Measurements from ENCODE around the gene BPHL.
"Not testable (repeated sequence)": the region's sequence is repeated elsewhere in the genome, so short reads cannot be mapped to it uniquely, and the experiment has no call there.

BPHL gene

GRCh38 chr6:3194535-3195419 is 76.3 kb downstream of the BPHL start:
- no peak overlapping the region for H3K27ac ChIP-seq
- TF ChIP-seq CTCF (conservative IDR thresholded peaks at IDR 0.05), result no peak

GRCh38 chr6:3195420-3195694 is 76.8 kb downstream of the BPHL start:
- no peak overlapping the region for H3K27ac ChIP-seq
- TF ChIP-seq CTCF (conservative IDR thresholded peaks at IDR 0.05), result no peak

DNA sequence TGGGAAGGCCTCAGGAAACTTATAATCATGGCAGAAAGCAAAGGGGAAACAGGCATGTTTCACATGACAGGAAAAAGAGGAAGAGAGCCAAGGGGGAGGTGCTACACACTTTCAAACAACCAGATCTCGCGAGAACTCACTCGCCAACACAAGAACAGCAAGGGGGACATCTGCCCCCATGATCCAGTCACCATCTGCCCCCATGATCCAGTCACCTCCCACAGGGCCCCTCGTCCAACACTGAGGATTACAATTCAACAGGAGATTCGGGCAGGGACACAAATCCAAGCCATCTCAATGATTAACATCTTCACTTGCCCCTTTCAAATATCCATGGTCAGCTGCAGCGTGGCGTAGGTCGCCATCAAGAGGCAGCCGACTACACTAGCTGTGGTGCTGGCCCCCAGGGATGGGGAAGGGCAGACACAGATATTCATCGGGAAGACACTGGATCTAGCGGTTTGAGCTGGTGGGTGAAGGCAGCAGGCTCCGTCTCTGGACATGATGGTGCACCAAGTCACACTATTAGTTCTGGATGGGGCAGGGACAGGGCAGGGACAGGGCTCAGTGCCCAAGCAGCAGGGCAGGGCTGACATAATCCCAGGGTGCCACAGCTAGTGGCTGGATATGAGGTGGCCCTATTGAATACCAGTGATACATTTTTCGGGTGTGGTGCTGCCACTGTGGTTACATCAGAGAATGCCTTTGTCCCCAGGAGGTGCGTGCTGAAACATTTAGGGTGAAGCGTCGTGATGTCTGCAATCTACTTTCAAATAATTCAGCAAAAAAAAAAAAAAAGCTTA is 77.4 kb downstream of the BPHL start:
- TF ChIP-seq CTCF (conservative IDR thresholded peaks at IDR 0.05), result no peak
- H3K27ac ChIP-seq, result no peak overlapping the region

DNA sequence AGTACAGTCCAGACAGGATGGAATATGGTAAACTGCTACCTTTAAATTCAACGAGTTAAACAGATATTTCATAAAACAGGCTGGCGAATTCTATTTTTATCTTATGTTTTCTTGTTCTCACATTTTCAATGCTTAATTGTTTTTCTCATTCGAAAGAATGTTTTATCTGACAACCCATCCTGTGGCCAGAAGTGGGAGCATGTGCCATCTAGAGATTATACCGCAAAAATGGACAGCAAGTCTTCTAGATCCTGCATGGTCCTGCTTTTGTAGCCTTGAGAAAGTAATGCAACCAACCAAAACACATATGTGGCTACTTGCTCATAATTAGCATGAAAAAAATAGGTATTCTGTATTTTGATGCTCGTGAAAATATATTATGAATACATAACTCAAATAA is 78.3 kb downstream of the BPHL start:
- TF ChIP-seq CTCF (conservative IDR thresholded peaks at IDR 0.05), result no peak

DNA sequence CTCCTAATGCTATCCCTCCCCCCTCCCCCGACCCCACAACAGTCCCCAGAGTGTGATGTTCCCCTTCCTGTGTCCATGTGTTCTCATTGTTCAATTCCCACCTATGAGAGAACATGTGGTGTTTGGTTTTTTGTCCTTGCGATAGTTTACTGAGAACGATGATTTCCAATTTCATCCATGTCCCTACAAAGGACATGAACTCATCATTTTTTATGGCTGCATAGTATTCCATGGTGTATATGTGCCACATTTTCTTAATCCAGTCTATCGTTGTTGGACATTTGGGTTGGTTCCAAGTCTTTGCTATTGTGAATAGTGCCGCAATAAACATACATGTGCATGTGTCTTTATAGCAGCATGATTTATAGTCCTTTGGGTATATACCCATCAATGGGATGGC is 79.2 kb downstream of the BPHL start:
- H3K27ac ChIP-seq, result not testable (repeated sequence)

More for the DNA sequence above, 78.3 kb downstream of the BPHL start:
- H3K27ac ChIP-seq, result no peak overlapping the region

DNA sequence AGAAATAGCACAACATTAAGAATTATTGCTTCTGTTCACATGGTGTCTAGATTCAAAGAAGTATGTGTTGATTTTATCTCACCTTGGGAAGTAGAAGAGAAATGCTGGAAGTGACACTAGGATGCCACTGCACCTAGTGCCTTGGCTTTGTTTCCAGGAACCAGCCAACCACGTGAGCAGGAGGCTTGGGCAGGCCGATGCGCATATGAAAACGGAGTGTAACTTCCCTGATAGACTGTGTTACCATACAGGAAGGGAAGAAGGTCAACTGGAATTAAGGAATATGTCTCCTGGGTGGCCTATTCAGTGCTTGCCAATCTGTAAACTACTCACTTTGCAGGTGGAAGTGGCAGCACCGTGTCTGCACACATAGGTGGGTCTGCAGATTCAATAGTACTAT is 80.9 kb downstream of the BPHL start:
- no peak for TF ChIP-seq CTCF (conservative IDR thresholded peaks at IDR 0.05)
- H3K27ac ChIP-seq, result no peak overlapping the region

GRCh38 chr6:3200682-3201081 is 82.2 kb downstream of the BPHL start:
- TF ChIP-seq CTCF (conservative IDR thresholded peaks at IDR 0.05), result no peak
- no peak overlapping the region for H3K27ac ChIP-seq

DNA sequence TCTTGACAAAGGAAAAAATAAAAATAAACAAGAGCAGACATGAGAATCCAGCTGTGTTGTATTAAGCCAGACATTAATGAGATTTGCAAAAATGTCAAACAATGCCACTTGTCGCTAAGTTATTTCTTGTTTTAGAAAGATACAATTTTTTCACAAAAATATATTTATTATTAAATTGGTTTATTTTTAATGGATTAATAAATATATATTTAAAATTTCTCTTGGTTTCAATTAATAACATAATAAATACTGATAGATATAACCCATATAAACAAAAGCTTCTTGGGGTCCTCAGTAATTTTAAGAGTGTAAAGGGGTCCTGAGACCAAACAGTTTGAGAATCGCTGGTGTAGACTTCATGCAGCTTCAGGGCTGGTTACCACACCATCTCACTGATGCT is 82.9 kb downstream of the BPHL start:
- no peak for TF ChIP-seq CTCF (conservative IDR thresholded peaks at IDR 0.05)

More for the DNA sequence above, 82.9 kb downstream of the BPHL start:
- no peak overlapping the region for H3K27ac ChIP-seq

Data from VCaP (cell line).